ENCODE measurements around the gene BACE2. TPM values are rescaled to one million over a fixed set of nuclear protein-coding genes. Genes with fewer than 3 reads are reported as not detected.

BACE2 gene
- total and polyA plus RNA-seq, 2 donors (not counting 3 experiments of a cell fraction or from before 2014, with no cell fraction given), result 113 to 184 TPM

GRCh38 chr21:41230497-41230896 lies 62.5 kb downstream of the BACE2 start:
- H4K20me1 ChIP-seq (replicated peaks; ENCODE audit: control insufficient read depth, extremely low read depth, insufficient read depth, low read length), result no peaks in the 10 kb centered on the region
- CTCF ChIA-PET, result interaction anchor here (1.3 kb wide), 1 partner anchor 83 kb away, joined by 3 read pairs; no protein-coding TSS in a partner anchor
- TF ChIP-seq FOS (IDR thresholded peaks at IDR 0.05; ENCODE audit: borderline replicate concordance, insufficient read depth, low read length) (no peak), POLR2AphosphoS5 (IDR thresholded peaks at IDR 0.05; ENCODE audit: insufficient read depth, low read depth, low read length) (no peak), JUN (IDR thresholded peaks at IDR 0.05; ENCODE audit: borderline replicate concordance, insufficient read depth, insufficient read length, low read depth) (no peak), POLR2A (IDR thresholded peaks at IDR 0.05; ENCODE audit: low read depth, low read length) (no peak), CTCF (IDR thresholded peaks at IDR 0.05; ENCODE audit: extremely low read depth in 1 of 2, insufficient read depth in 1 of 2, low read depth in 1 of 2, low read length in 2 of 2) (no peak), EZH2 (IDR thresholded peaks at IDR 0.05; ENCODE audit: borderline replicate concordance, low read depth, low read length, severe bottlenecking) (no peak), MAX (IDR thresholded peaks at IDR 0.05; ENCODE audit: insufficient read depth, insufficient read length) (no peak)
- H3K4me3 ChIP-seq (replicated peaks in 1 of 3; ENCODE audit: insufficient read depth in 1 of 3, low read depth in 1 of 3, low read length in 3 of 3), result no peak overlapping the region
- no peak overlapping the region for H3K9ac ChIP-seq (replicated peaks; ENCODE audit: extremely low read depth, insufficient read depth, low read length)
- POLR2A ChIA-PET, result no interaction called here
- intact Hi-C loops (cut with micrococcal nuclease), result no loop called here
- no TSS peak for BruUV-seq (replicated peaks)
- no peak overlapping the region for H3K4me2 ChIP-seq (ENCODE audit: insufficient read depth, low read length)
- no peaks in the 10 kb centered on the region for H3K9me1 ChIP-seq (replicated peaks; ENCODE audit: control insufficient read depth, extremely low read depth, insufficient read depth, low read length)
- H3K9me3 ChIP-seq (replicated peaks; ENCODE audit: control insufficient read depth, insufficient read depth, low read length), result no peaks in the 10 kb centered on the region
- FAIRE-seq (no peak), DNase-seq (ENCODE audit: low read depth, low spot score) (no peak)
- no peak overlapping the region for H2AFZ ChIP-seq (ENCODE audit: low read depth, low read length)
- peaks cover 2% of the 10 kb centered on the region for H3K4me1 ChIP-seq (ENCODE audit: control insufficient read depth, extremely low read depth, insufficient read depth, low read length)
- H3K27me3 ChIP-seq (ENCODE audit: control insufficient read depth in 2 of 2, insufficient read depth in 2 of 2, low read length in 2 of 2), result no peaks in the 10 kb centered on the region
- H3K79me2 ChIP-seq (ENCODE audit: control insufficient read depth, insufficient read depth, low read length), result no peaks in the 10 kb centered on the region
- H3K36me3 ChIP-seq (ENCODE audit: control insufficient read depth in 2 of 2, extremely low read depth in 1 of 2, insufficient read depth in 2 of 2, low read length in 2 of 2), result peaks cover 0 to 14% of the 10 kb centered on the region in 2 experiments
- H3K27ac ChIP-seq (ENCODE audit: insufficient read depth, low read depth, low read length), result no peak overlapping the region
- dilution Hi-C loops (cut with MboI; ENCODE audit: extremely low pct_ligation_motif_present, low sequenced_read_pairs), result no loop called here
